HG02623 (cell line): Measurements from ENCODE around the gene ZMIZ1.

ENCODE experiments used
- ATAC-seq: cut with Tn5 transposase; IDR thresholded peaks from one replicate; pipeline ENCODE4 v1.9.1; 2021; ENCODE audit warnings: moderate library complexity; ENCODE audit not compliant: unreplicated experiment

The ZMIZ1 gene

DNA sequence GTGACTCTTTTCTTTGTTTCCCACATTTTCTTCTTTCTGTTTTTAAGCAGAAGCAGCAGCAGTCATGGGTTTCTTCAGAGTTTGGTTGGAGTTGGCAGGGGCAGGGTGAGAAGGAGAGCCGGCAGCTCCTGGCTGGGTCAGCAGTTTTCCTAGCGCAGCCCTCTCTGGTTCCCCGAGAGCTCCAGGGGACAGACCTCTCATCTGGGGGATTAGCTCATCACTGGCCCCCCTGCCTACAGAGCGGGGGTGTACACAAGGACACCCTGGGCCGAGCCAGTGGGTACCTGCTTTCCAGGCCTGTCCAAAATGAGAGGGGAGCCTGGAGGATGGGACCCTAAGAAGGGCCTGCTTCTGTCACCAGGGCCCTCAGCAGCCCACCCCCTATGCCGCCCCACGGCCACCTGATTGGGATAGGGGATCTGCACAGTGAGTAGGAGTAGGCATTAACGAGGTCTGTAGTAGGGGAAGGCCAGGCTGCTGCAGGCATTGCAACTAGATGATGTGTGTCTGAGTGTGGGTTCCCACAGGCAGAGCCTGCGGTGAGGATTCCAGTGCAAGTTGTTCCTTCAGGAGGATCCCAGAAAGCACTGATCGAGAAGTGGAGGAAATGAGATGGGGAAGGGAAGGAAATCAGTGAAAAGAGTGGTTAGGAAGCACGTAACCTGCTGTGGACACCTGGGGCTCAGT lies 155.6 kb downstream of the ZMIZ1 start:
- ATAC-seq: no peak

DNA sequence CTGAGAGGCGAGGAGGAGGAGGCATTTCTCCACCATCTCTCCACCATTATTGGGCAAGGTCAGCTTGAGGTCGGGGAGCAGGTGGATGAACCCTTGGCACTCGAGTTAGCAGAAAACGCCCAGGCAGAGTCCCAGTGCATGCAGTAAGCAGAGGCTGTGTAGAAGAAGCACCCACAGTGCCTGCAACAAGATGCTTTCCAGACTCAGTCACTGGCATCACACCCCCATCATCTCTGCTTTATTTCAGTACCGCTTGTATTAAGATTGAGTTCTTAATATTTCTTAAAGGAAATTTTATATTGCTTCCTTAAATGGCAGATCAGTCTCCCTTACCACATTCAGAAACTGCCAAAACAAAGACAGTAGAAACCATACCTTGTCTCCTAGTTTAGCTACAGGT lies 156.2 kb downstream of the ZMIZ1 start:
- ATAC-seq: no peak

DNA sequence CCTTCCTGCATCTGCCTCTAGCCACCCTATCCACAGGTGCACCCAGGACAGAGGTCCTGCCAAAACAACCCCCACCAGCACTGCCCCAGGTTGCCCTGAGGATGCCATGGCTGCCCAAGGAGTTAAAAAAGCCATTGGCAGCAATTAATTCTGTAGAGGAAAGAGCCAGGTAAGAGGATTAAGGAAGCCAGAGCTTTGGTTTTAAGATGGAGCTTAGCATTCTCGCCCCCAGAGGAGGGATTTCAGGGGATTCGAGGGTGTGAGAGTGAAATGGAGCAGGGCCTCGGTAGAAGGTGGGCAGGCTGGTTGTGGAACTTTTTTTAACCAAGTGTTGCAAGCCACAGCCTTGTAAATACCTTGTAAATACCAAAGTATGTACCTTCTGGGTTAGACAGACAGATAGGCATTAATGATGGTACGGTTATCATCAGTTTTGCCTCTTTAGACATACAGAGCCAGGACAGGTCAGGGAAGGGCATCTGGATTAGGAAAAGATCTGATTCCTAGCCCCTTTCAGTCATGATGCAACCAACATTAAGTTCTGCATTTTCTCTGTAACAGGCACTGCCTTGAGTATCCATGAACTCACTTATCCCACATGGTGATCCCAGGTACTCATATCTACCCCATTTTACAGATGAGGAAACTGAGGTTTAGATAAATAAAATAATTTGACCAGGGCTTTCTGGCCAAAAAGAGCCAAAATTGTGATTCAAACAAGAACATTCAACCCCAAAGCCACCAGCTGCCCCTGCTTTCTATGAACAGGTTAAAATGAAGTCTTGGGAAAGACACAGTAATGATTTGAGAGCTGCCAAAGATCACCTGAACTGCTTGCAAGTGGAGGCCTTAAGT lies 157.9 kb downstream of the ZMIZ1 start:
- no peak for ATAC-seq

DNA sequence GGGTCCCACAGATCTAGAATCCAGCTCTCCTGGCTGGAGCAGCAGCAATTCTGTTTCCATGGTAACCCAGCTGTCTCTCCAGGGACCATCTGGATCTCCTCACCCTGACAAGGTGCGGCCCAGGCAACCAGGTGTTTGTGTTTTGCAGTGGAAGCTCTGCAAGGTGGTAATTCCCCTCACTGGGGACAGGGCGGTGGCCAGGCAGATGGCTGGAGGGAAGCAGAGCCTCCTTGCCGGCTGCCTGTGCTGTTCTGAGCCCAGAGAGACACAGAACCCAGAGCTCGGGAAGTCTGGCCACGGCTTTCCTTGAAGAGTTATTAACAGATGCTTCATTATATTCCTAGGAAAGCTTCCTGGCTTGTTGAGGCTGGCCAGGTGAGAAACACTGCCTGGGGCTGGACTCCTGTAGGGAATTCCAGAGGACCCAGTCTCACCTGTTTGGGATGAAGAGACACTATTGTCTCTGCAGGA lies 160.3 kb downstream of the ZMIZ1 start:
- ATAC-seq: no peak

DNA sequence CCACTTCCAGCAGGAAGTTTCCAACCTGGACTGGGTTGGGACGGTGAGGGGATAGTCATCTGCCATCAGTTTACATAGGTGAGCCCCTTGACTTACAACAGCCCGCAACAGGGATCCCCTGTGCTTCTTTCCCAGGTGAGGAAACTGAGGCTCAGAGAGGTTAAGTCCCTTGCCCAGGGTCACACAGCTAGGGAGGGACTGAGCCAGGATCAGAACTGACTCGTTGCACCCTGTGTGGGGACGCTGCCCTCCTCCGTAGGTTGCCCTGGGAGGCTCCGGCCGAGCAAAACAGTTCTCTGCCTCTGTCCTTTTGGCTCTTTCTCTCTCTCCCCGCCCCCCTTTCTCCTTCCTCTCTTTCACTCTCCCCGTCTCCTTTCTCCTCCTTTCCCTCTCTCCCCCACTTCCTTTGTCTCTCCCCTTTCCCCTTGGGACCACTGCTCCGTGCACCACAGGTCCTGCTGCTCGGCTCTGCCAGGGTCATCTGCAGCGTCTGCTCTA lies 161.1 kb downstream of the ZMIZ1 start:
- ATAC-seq: no peak

DNA sequence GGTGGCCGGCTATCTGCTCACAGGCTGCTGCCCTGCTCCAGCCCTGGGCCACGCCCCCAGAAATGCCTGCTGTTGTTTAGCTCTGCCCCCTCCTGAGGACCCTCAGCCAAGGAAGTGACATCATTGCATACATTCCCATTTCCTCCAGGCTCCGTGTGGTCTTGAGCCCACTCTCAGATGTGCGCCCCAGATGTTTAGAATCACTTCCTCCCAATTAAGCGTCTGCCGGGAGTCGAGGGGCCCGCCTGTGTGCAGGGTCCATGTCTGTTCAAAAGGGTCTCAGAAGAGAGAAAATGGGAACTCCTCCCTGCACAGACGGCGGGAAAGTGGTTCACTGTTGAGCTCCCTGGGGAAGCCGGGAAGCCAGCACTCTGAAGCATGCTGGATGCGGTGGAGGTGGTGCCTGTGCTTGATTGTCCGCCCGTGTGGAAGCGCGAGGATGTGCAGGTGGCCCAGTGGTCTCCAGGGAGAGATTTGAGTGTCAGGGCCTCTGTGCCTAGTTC lies 161.6 kb downstream of the ZMIZ1 start:
- ATAC-seq: no peak

DNA sequence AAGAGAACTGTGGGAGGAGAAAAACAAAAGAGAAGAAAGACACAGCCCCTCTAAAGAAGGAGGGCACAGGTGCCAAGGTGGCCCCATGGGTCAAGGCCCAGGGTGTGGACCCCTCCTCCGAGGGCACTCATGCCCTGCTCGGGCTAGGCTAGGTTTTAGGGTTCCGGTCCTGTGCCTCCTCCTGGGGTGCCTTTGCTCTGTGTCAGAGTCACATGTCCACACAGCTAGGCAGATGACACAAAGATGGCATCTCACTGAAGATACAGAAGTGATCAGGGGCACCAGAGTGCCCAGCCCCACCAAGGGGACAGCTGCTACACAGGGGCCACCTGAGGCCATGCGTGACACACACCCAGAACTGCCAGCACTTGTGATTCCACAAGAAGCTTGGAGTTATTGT lies 162.1 kb downstream of the ZMIZ1 start:
- ATAC-seq: no peak

DNA sequence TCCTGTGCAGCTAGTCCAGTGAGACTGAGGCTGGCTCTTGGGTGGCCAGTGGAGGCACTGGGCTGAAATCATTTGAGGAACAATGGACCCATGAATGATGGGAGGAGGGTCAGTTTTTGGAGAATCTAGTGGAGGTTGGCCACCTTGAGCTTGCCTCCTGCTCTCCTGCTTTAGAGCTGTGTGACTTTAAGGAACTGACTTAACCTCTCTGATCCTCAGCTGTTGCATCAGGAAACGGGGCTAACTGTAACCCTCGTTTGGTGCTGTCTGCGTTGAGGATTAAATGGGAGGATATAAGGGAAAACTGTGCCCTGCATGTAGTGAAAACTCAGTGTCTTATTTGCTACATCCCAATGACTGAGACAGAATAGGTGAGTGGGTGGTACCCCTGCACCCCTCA lies 163.1 kb downstream of the ZMIZ1 start:
- no peak for ATAC-seq

DNA sequence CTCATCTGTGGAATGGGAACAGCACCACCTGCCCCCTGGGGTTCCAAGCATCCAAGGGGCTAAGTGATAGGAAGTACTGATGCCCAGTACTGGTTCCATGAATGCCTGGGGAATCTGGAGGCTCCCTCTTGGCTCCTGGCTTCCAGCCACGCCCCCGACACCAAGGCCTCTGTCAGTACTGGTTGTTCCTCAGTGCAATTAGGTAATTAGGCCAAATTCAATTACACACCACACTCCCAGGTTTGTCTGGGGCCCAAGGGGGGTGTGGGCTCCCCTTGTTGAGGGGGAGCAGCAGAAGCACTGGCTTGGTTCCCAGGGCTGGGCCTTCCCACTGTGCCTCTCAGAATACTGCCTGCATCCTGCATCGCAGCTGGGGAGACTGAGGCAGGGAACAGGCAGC lies 164.1 kb downstream of the ZMIZ1 start:
- no peak for ATAC-seq

DNA sequence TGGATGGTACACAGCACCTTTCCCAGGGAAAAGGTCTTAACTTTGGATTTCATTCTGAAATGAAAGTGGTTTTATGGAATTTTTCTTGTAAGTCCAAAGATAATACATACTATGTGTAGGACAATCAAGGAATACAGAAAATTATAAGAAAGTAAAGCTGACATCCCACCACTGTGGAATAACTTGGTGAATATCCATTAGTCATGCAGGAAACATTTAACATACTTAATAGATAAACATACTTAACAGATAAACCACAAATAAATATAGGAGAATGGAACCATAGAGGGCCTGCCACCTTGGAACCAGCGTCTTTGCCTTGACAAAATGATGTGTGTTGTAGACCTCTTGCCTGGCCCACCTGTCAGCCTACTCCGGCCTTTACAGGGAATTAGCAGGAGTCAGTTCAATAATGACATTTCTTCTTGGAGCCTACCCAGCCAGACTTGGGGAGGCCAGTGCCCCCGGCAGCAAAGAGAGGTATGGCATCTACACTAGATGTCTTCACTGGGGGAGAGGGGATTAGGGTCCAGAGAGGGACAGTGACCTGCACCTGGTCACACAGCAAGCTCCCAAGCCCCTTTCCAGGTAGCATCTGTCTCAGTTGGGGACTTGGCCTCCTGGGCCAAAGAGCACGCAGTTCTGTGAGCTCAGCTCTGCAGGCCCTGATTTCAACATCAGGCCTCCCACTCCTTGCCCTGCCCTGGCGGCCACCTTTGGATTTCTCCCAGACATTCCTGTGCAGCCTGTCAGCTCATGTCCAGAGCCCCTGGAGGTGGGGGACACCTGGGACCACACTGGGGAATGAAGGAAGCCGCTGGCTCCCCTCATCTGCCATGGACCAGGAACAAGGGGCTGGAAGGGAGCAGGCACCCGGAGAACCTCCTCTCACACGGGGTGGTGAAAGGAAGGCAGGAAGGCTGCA lies 165.9 kb downstream of the ZMIZ1 start:
- ATAC-seq: no peak

DNA sequence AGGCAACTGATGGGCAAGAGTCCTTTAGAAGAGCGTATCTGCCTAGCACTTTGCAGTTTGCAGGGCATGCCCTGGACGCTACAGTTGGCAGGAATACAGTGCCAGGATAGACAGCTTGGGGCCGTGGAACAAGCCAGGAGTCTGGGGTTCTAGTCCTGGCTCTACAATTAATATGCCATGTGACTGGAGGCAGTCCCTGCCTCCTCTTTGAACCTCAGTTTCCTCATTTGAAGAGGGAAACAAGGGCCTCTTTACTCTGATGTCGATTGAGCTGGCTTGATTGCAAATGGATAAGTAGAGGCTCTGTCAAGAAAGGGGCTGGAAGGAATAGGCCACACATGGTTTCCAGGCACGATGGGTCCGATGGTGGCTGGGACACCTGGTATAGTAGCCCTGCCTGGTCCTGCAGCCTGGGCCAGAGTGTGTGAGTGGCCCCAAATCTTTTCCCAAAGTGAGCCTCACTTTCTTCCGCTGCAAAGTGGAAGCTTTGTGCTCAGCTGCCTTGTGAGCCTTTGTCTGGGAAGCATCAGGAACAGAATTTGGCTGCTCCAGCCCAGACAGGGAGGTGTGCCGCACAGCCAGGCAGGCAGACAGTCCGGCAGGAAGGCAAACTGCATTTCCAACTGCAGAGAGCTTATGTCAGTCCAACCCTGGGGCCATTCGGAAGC lies 167.1 kb downstream of the ZMIZ1 start:
- no peak for ATAC-seq

DNA sequence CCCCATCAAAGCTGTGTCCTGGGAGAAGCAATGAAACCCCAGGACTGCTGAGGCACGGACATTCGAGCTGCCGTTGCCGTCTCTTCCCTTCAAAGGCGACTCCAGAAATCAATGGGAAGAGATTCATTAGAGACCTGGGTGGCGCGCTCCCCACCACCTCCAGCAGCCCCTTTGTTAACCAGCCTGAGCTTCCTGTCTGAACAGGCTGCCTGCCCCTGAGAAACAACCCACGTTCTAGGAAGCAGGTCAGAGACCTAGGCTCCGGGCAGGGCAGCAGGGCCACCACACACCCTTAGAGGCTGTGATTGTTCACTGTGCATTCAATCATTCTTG lies 167.6 kb downstream of the ZMIZ1 start:
- no peak for ATAC-seq

DNA sequence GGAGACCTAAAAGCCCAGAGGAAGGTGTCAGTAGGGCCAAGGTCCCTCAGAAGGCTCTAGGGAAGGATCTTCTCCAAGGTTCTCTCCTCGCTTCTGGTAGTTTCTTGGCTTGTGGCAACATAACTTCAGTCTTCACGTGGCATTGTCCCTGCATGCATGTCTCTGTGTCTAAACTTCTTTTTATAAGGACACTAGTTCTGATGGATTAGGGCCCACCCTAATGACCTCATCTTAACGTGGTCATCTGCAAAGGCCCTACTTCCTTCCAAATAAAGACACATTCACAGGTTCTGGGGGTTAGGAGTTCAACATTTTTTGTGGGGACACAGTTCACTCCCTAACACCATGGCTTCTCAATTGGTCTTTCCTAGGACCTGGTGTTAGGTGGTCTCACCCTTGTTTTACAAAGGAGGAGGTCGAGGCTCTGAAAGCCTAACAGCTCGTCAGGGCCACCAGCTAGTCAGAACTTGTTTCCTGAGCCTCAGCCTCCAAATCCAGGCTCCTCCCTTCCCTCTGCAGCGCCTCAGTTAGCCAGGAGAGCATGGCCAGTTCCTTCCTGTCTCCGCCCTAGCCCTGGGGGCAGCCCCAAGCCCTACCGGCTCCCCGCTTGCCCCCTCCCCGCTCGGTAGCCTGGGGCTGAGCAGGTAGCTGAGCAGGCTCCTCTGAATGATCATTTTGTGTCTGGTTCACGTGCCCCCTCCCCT lies 168.8 kb downstream of the ZMIZ1 start:
- ATAC-seq: no peak

DNA sequence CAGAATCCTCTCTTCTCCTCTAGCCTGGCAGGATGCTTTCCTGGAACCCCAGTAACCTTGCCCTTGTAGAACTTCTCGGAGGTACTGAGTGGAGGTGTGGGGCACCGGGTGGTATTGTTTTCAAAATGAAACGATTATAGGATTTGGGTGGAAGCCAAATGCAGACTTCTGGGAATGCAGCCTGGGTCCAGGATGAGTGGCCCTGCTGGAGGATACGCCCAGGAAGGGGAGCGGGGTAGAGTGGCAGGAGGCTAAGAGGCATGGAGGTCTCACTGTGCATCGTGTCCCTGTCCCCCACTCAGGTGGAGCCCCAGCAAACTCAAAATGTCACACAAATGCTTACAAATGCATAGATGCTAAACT lies 169.4 kb downstream of the ZMIZ1 start:
- ATAC-seq: no peak

DNA sequence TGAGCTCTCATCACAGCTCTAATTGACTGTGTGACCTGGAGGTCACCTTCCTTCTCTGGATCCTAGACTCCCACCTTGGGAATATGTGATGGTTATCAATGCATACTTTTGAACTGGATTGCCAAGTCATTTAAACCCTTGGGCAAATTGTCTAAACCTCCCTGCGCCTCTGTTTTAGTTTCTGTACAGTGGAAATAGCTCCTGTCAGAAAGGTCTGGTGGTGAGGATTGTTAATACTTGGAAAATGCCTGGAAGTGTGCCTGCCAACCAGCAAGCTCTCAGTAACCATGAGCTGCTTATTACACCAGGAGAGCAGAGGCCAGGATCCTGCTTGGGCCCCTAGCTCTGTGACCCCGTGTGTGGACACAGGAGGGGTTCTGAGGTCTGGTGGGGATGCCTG lies 169.8 kb downstream of the ZMIZ1 start:
- no peak for ATAC-seq

DNA sequence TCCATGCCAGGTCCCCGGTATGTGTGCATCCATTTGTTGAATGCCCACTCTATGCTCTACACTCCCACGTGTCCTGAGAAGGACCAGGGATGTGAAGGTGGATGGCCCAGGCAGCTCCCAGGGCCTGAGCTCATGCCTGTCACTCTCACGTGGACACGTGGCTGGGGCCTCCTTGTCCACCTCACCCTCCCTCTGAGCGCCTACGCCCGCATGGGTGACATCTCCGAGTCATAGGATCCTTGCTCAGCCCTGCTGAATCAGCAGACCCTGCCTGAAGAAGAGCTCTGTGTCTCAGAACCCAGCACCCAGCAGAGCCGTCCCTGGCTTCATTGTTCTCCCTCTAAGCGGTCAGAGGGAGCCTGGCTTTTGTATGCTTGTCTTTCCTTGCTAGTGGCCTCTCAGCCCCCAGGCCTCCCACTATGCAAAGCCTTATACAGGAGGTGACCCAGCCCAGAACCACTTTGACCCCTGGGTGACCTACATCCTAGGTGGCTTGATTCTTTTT lies 170.6 kb downstream of the ZMIZ1 start:
- no peak for ATAC-seq

DNA sequence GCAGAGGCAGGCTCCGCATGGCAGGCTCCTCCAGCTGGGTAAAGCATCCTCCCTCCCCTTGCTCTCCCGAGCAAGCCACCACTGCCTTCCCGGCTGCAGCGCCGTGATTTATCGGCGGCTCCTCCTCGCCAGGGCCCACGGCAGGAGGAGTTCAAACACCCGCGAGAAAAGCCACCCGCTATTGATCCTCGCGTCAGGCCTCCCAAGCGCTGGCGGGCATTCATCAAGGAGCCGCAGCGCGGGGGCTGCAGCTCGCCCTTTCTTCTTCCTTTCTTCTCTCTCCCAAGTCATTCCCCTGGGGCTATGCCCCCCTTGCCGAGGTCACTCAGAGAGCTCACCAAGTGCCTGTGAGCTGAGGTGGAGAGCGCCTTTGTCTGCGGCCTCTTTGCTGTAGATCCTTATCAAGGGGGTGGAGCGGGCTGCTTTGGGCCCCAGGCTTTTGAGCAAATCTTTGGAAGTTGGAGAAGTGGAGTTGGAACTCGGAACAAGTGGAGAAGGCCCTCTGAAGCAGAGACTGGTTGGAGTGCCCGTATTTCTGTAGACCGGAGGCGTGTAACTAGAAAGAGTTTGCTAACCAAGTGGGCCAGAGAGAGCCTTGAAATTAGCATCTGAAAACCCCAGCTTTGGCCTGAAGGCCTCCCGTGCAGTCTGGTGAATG lies 171.3 kb downstream of the ZMIZ1 start:
- ATAC-seq: no peak

DNA sequence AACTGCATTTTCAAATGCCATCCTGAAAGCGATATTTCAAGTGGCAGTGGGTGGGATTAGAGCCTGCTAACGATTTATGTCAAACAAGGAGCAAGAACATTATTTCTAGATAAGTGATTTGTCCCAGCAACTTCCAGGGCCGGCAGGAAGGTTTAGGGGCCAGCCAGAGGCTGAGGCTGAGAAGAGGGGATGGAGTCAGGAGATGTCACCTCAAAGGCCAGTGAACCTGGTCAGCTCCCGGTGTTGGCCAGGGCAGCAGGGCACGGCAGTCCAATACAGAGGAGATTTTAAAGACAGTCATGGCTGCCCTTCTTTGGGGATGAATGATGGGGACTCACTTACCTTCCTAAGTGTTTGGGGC lies 172.8 kb downstream of the ZMIZ1 start:
- ATAC-seq: no peak

DNA sequence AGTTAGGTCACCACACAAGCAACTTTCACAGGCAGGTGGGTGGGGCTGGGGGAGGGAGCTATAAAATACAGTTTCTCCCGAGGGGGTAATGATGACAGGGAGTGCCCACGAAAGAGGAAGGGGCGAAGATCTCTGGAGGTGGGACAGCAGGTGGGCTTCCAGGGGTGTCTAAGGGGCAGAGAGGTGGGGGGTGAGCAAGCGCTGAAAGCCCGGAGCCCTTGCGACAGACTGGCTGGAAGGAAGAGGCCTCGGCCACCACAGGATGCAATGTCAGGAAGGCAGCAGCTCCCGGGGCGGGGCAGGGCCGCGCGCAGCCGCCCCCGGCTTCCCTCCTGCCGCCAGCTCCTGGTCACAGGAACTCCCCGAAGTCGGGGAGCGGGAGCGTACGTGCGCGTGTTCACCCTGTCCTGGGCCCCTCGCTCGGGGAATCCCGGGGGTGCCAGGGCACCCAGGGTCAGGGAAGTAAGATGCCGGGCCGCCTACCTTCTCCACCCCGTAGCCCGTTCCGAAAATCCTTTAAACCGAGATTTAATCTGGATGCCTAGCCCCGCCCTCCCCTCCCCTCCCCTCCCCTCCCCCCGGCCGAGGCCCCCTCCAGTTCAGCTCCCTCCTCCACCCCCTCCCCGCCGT lies 173.3 kb downstream of the ZMIZ1 start:
- ATAC-seq: peak; percentile 21
